RWPE2 (cell line): ENCODE results near the gene KATNAL2.

ENCODE experiments used
- ATAC-seq: fragments of 200-7000 bp; cut with Tn5 transposase; 3 replicates; pipeline ENCODE4 v1.9.1; 2021; ENCODE audit warnings: low read depth
- DNase-seq: peaks from one replicate; pipeline ENCODE4 v3.0.0-alpha.2; 2020; ENCODE audit warnings: low spot score
- H3K27ac ChIP-seq: fragments of 450-650 bp; 2 replicates; pipeline ENCODE4 v1.5.1; 2017; ENCODE audit warnings: mild to moderate bottlenecking; ENCODE audit not compliant: poor library complexity, severe bottlenecking
- H3K27me3 ChIP-seq: fragments of 250-450 bp; sonication (Bioruptor Pico); 2 replicates; pipeline ENCODE4 v1.5.1; 2021; ENCODE audit warnings: mild to moderate bottlenecking, moderate library complexity; ENCODE audit not compliant: insufficient read depth, poor library complexity, severe bottlenecking
- H3K36me3 ChIP-seq: fragments of 250-450 bp; sonication (Bioruptor Pico); 2 replicates; pipeline ENCODE4 v1.5.1; 2020; ENCODE audit warnings: low read depth, mild to moderate bottlenecking, moderate library complexity
- H3K4me1 ChIP-seq: fragments of 250-450 bp; sonication (Bioruptor Pico); 2 replicates; pipeline ENCODE4 v1.5.1; 2021; ENCODE audit warnings: mild to moderate bottlenecking, moderate library complexity; ENCODE audit not compliant: insufficient read depth, poor library complexity, severe bottlenecking
- H3K4me3 ChIP-seq: fragments of 250-450 bp; sonication (Bioruptor Pico); 2 replicates; pipeline ENCODE4 v1.5.1; 2021; ENCODE audit warnings: mild to moderate bottlenecking, moderate library complexity; ENCODE audit not compliant: severe bottlenecking
- H3K9me3 ChIP-seq: fragments of 250-450 bp; sonication (Bioruptor Pico); 2 replicates; pipeline ENCODE4 v1.5.1; 2021; ENCODE audit warnings: mild to moderate bottlenecking, moderate library complexity; ENCODE audit not compliant: severe bottlenecking
- CTCF ChIP-seq: fragments of 450-650 bp; IDR thresholded peaks from one replicate; pipeline ENCODE4 v1.5.1; 2017; ENCODE audit warnings: mild to moderate bottlenecking, moderate library complexity; ENCODE audit not compliant: poor library complexity, severe bottlenecking

The KATNAL2 gene, protein sequence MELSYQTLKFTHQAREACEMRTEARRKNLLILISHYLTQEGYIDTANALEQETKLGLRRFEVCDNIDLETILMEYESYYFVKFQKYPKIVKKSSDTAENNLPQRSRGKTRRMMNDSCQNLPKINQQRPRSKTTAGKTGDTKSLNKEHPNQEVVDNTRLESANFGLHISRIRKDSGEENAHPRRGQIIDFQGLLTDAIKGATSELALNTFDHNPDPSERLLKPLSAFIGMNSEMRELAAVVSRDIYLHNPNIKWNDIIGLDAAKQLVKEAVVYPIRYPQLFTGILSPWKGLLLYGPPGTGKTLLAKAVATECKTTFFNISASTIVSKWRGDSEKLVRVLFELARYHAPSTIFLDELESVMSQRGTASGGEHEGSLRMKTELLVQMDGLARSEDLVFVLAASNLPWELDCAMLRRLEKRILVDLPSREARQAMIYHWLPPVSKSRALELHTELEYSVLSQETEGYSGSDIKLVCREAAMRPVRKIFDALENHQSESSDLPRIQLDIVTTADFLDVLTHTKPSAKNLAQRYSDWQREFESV

GRCh38 chr18:46917108-46917802 lies at the start of gene KATNAL2, which contains the start of gene PIAS2:
Gene KATNAL2 (plus strand): TSS chr18:46917602. CDS start chr18:46946873, 29,271 bp downstream.
Gene PIAS2 (minus strand): TSS chr18:46917507. CDS start chr18:46917345, 162 bp downstream.
- H3K4me1 ChIP-seq: peaks cover 16% of the 10 kb centered on the region
- H3K9me3 ChIP-seq: no peaks in the 10 kb centered on the region
- 0 out of 2 replicates have a peak, but pooled peaks cover under 1% of the 10 kb centered on the region for H3K36me3 ChIP-seq
- no peaks in the 10 kb centered on the region for H3K27me3 ChIP-seq
- peak within 1 kb of the TSS; percentile 82 for H3K4me3 ChIP-seq
- H3K27ac ChIP-seq: peak within 1 kb of the TSS; percentile 61
- no peak for TF ChIP-seq CTCF
- ATAC-seq (peak; percentile 78), DNase-seq (peak; percentile 56)

GRCh38 chr18:46868169-46868921 lies 49.1 kb upstream of the KATNAL2 start:
- Histone ChIP-seq H3K27me3 (no peaks in the 10 kb centered on the region), H3K27ac (no peak overlapping the region), H3K4me1 (no peaks in the 10 kb centered on the region), H3K4me3 (no peak overlapping the region), H3K9me3 (peaks cover 6% of the 10 kb centered on the region), H3K36me3 (peaks cover 11% of the 10 kb centered on the region)
- ATAC-seq: no peak
- DNase-seq: no peak
- no peak for TF ChIP-seq CTCF

DNA sequence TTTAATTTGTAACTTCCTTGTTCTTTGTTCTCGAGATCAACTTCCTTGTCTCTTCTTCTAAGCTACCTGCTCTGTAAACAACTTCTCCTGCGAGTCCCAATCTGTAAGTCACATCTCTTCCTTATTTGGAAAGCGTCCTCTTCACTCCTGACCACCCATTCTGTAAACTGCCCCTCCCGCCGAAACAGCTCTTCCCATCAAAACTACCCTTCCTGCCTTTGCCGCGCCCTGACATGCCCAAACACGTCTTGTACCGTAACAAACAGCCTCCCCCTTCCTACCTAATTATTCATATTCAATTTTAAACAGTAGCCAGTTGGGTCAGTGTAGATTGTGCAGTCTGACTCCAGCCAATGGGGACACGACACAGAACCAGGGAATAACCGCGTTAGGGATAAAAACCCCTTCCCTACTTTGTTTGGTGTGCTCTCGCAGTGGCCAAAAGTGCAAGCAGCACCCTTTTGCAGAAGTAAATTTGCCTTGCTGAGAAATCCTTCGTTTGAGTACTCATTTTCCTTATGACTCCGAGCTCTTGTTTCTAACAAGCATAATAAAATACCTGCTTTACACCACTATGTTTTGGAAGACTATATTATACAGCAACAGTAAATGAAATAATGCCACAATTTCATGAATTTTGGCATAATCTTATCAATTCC lies 39.9 kb upstream of the KATNAL2 start:
- H3K36me3 ChIP-seq: peaks cover 12% of the 10 kb centered on the region; the same call in 1 of the 2 replicates
- DNase-seq (no peak), ATAC-seq (no peak)
- no peak overlapping the region for H3K27ac ChIP-seq
- no peaks in the 10 kb centered on the region for H3K27me3 ChIP-seq
- no peaks in the 10 kb centered on the region for H3K4me1 ChIP-seq
- H3K9me3 ChIP-seq: peaks cover 3% of the 10 kb centered on the region
- TF ChIP-seq CTCF: no peak
- H3K4me3 ChIP-seq: no peak overlapping the region

DNA sequence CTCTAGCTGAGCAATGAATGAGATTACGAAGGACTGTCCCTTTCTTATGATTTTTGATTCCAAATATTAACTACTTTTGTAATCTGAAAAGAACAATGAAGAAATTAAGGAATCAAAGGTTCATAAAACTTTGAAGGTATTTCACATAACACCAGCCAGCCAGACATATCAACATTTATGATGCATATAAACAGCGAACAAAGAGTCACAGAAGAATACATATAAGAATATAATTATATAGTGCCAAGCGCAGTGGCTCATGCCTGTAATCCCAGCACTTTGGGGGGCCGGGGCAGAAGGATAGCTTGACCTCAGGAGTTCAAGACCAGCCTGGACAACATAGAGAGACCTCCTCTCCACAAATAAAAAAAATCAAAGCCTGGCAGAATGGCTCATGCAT lies 34.2 kb upstream of the KATNAL2 start:
- DNase-seq: no peak
- Histone ChIP-seq H3K4me3 (no peak overlapping the region), H3K4me1 (no peaks in the 10 kb centered on the region), H3K27ac (no peak overlapping the region), H3K36me3 (peaks cover 15% of the 10 kb centered on the region; the same call in 1 of the 2 replicates), H3K9me3 (peaks cover 3% of the 10 kb centered on the region), H3K27me3 (no peaks in the 10 kb centered on the region)
- TF ChIP-seq CTCF: no peak
- no peak for ATAC-seq
